Measurements from ENCODE around the gene TKTL1.

DNA sequence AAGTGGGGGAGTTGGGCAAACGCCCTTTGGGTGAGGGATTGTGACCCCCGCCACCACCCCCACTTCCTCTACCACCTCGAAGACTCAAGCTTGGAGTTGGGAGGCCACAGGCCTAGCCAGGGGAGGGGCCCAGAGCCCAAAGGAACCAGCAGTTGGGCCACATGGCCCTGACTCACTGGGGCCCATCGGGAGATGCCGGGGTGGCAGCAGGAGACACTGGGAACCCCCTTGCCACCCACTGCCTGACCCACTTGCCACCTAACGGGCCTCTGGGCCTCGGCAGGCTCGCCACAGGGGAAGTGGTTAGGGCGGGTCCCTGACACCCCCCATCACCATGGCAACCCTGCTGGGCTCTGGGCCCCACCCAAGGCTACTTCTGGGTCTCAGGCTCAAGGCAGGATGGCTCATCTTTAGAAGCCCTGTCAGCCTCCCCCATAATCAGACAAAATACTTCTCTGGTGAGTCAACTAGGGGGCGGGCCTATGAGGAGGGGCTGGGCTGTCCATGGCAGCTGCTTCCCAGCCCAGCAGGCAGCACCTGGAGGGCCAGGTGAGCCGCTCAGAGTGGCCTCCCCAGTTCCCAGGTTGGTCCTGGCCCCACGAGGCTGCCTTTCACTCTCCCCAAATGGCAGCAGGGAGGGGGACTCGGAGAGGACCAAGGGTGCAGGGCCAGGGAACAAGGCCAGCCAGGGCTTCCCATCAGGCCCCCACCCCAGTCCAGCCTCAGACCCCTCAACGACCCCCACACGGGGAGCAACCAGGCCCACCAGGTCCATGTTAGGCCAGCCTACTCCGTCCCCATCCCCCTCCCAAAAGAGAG is 73.2 kb downstream of the TKTL1 start:
- TF ChIP-seq, protein P1, sequence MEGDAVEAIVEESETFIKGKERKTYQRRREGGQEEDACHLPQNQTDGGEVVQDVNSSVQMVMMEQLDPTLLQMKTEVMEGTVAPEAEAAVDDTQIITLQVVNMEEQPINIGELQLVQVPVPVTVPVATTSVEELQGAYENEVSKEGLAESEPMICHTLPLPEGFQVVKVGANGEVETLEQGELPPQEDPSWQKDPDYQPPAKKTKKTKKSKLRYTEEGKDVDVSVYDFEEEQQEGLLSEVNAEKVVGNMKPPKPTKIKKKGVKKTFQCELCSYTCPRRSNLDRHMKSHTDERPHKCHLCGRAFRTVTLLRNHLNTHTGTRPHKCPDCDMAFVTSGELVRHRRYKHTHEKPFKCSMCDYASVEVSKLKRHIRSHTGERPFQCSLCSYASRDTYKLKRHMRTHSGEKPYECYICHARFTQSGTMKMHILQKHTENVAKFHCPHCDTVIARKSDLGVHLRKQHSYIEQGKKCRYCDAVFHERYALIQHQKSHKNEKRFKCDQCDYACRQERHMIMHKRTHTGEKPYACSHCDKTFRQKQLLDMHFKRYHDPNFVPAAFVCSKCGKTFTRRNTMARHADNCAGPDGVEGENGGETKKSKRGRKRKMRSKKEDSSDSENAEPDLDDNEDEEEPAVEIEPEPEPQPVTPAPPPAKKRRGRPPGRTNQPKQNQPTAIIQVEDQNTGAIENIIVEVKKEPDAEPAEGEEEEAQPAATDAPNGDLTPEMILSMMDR (IDR thresholded peaks at IDR 0.05; ENCODE audit: low read depth, low read length, poor library complexity, severe bottlenecking), result no peak
- TF ChIP-seq EZH2phosphoT487 (IDR thresholded peaks at IDR 0.05; ENCODE audit: borderline replicate concordance, low read length), result no peak

Data from DOHH2 (cell line).